GM18951 (cell line): ENCODE data around the gene CD34.

Source experiments
- POLR2A ChIP-seq: IDR thresholded peaks from 4 replicates; pipeline ENCODE4 v1.6.1; 2011; ENCODE audit warnings: mild to moderate bottlenecking; ENCODE audit not compliant: insufficient read length, insufficient read depth; ENCODE audit errors: extremely low read depth
- in situ Hi-C: fragments of 300-500 bp; cut with MboI; formaldehyde crosslinking; loops from one replicate; pipeline ENCODE4 v1.12.0; 2022; ENCODE audit warnings: low sequenced_read_pairs, mixed read lengths, inconsistent platforms; ENCODE audit not compliant: unreplicated experiment

The CD34 gene

GRCh38 chr1:207858806-207859205 is 52.1 kb downstream of the CD34 start:
- no peak for TF ChIP-seq POLR2A
- in situ Hi-C loops = no loop called here

GRCh38 chr1:207858281-207858680 is 52.6 kb downstream of the CD34 start:
- in situ Hi-C loops = no loop called here
- TF ChIP-seq POLR2A = no peak

GRCh38 chr1:207857447-207857846 is 53.5 kb downstream of the CD34 start:
- no peak for TF ChIP-seq POLR2A
- in situ Hi-C loops = no loop called here

- in situ Hi-C loops = no loop called here
- no peak for TF ChIP-seq POLR2A
Observed at GRCh38 chr1:207856276-207857023, 54.5 kb downstream of the CD34 start.

- no peak for TF ChIP-seq POLR2A
- in situ Hi-C loops = no loop called here
Observed at GRCh38 chr1:207854001-207854400, 56.9 kb downstream of the CD34 start.

- in situ Hi-C loops = no loop called here
Observed at GRCh38 chr1:207853372-207853757, 57.6 kb downstream of the CD34 start.

GRCh38 chr1:207852576-207853371 is 58.2 kb downstream of the CD34 start:
- in situ Hi-C loops = no loop called here
- TF ChIP-seq POLR2A = no peak

More at GRCh38 chr1:207853372-207853757, 57.6 kb downstream of the CD34 start:
- no peak for TF ChIP-seq POLR2A

GRCh38 chr1:207851696-207852095 is 59.2 kb downstream of the CD34 start:
- in situ Hi-C loops = no loop called here
- no peak for TF ChIP-seq POLR2A

GRCh38 chr1:207850621-207851407 is 60.1 kb downstream of the CD34 start:
- TF ChIP-seq POLR2A = no peak
- in situ Hi-C loops = no loop called here

- TF ChIP-seq POLR2A = no peak
- in situ Hi-C loops = no loop called here
Observed at GRCh38 chr1:207849646-207850045, 61.3 kb downstream of the CD34 start.

- no peak for TF ChIP-seq POLR2A
- in situ Hi-C loops = no loop called here
Observed at GRCh38 chr1:207849016-207849415, 61.9 kb downstream of the CD34 start.

- TF ChIP-seq POLR2A = no peak
- in situ Hi-C loops = no loop called here
Observed at GRCh38 chr1:207848234-207848633, 62.7 kb downstream of the CD34 start.

GRCh38 chr1:207847116-207847515 is 63.8 kb downstream of the CD34 start:
- in situ Hi-C loops = no loop called here

More at GRCh38 chr1:207847116-207847515, 63.8 kb downstream of the CD34 start:
- TF ChIP-seq POLR2A = no peak
